T1000 (cell line): ENCODE measurements around the gene TCN1.
"Not testable (repeated sequence)": the region's sequence is repeated elsewhere in the genome, so short reads cannot be mapped to it uniquely, and the experiment has no call there.

Source experiments
- DNase-seq: peaks from one replicate; lab custom pipeline; 2025; ENCODE audit warnings: mixed read lengths; lab: John Stamatoyannopoulos, UW

Gene TCN1

DNA sequence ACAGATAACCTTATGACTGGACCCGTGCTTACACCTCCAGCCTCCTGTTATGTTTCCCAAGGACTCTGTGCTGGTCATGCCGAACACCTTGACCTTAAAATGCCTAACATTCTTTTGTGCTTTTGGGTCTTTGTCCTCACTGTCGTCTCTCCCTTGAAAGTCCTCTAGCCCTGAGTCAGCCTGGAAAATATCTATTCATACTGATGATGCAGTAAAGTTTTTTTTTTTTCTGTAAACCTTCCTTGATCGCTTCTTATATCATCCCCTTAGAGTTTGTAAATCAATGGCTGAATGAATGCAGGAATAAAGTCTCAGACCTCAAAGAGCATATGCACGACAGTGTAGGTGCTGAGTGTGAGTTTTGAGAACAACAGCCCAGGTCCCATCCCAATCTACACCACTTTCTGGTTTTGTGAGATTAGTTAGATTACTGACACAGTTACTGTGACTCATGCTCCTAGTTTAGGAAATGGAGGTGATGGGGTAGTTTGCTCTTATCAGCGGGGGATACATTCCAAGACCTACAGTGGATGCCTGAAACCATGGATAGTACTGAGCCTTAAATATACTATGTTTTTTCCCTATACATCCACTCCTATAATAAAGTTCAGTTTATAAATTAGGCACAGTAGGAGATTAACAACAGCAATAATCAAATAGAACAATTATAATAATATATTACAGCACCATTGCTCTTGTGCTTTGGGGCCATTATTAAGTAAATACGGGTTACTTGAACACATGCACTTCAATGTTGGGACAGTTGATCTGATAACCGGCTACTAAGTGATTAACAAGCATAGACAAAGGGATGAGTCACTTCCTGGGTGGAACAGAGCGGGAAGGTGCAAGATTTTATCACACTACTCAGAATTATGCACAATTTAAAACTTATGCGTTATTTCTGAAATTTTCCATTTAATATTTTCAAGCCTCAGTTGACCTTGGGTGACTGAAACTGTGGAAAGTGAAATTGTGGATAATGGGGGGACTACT lies 8.6 kb downstream of the TCN1 start:
- DNase-seq, result no peak

DNA sequence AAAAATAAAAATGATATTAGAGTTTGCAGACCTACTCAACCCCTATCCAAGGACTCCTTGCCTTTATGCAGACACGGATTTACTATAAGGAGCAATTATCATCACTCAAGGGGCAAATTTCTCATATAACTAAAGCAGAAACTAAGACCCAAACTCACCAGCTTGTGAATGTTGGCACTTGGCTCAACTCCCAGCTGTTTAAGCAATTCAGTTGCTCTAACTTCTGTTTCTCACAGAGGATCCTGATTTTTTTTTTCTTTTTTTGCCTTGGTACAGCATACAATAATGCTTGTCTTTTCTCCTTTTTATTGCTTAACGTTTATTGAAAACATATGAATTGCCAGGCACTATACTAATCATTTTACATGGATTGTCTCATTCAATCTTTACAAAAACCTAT lies 11.4 kb downstream of the TCN1 start:
- DNase-seq, result no peak

DNA sequence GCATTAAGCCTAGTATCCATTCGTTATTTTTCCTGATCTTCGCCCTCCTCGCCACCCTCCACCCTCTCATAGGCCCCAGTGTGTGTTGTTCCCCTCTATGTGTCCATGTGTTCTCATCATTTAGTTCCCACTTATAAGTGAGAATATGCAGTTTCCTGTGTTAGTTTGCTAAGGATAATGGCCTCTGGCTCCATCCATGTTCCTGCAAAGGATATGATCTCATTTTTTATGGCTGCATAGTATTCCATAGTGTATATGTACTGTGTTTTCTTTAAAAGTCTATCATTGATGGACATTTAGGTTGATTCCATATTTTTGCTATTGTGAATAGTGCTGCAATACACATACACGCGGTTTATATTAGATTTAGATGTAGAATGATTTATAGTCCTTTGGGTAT lies 14.9 kb downstream of the TCN1 start:
- not testable (repeated sequence) for DNase-seq

DNA sequence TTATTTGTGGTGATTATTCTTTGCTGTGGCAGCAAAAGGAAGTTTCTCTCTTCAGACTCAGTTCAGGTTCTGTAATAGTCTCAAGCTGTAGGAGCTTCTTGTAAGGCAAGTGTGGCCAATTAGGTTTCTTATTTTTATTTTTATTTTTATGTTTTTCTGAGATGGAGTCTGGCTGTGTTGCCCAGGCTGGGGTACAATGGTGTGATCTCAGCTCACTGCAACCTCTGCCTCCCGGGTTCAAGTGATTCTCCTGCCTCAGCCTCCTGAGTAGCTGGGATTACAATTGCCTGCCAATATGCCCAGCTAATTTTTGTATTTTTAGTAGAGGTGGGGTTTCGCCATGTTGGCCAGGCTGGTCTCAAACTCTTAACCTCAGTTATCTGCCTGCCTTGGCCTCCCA lies 16.7 kb downstream of the TCN1 start:
- DNase-seq, result not testable (repeated sequence)

DNA sequence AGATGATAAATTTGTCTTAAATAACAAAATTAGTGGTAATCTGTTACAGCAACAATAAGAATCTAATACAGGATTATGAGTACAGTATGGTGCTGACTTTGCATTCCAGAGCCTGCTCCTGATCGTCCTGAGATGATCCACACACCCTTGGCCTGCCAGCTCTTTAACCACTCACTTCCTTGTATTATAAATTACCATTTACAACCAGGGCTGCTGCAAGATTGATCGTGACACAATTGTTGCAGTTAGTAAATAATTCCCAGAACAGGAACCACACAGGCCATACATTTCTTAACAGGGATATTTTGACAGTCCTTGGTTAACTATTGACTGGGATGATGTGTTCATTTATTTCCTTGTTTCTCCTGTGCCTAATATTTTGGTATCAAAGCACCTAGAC lies 17.2 kb downstream of the TCN1 start:
- no peak for DNase-seq

DNA sequence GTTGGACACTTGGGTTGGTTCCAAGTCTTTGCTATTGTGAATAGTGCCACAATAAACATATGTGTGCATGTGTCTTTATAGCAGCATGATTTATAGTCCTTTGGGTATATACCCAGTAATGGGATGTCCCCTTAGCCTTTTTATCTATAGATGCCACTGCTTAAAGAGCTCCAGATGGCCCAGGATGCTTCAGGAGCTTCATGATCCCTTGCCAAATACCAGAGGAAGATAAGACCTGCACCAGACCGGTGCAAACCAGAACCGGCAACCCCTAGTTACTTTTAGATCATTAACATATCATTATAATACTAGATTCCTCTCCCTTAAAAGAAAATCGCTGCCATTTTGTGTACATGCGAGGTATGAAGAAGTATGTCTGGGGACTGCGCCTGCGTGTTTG lies 17.8 kb downstream of the TCN1 start:
- DNase-seq, result not testable (repeated sequence)

DNA sequence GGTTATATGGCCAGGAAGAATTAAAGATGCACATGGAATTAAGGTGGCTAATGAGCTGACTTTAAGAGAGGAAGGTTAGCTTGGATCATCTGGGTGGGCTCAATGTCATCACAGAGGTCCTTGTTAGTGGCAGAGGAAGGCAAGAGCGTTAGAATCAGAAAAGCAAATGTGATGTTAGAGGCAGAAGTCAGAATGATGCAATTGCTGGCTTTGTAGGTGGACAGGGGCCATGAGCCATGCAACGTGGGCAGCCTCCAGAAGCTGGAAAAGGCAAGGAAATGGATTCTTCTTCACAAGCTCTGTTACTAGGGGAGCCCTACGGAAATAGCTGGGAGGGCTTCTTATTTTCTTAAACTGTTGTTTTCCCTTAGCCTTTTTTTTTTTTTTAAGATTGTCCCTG lies 18.7 kb downstream of the TCN1 start:
- DNase-seq, result no peak

DNA sequence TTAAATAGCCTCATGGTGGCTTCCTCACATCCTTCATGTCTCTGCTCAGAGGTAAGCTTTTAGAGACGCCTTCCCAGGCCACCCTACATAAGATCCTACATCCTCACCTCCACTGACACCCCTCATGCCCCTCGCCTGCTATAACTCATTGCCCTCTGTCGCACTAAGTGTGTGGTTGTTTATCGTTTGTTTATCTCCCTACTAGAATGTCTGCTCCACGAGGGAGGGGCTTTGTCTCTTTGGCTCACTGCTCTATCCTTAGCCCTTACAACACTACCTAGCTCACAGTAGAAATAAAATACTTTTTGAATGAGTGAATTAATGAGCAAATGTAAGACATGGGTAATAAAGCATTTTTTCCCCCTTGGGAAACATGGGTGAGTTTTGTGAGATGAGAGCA lies 19.7 kb downstream of the TCN1 start:
- DNase-seq, result no peak

DNA sequence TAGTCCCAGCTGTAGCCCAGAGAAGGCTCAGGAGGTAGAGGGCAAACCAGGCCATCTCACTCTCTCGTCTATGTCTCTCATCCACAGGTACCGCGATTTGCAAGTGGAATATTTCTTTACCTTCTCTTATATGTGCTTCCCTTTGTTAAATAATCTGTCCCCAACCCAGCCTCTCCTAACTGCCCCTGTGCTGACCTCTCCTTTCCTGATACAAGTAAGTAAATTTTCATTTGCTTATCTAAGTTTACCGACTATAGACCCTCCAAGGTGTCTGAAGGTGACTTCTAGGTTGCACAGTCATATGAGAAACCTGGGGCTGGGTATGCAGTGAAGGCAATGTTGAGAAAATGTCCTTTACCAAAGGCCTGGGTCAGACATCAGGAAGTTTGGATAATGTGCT lies 20.9 kb downstream of the TCN1 start, which contains the start of gene CBLIF:
CBLIF (minus strand) TSS at position 101 of the 400 bp plus-strand sequence; CDS start at position 55, 46 bp downstream.
- no peak for DNase-seq

DNA sequence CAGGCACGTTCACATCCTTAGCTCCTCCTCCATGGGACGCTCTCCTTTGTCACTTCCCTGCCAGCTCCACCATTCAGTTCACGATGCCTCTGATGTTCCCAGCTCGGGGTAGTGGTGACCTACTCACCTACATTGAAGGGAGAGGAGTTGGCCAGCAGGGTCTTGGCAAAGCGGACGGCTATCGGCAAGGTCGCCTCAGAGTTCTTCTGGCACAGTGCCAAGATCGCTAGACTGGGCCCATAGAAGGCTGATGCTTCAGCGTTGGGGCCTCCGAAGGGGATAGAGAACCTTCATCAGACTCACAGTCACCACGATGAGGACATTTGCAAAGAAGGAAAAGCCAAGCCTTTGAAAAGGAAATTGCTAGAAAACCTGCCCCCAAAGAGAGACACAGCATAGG lies 24.0 kb downstream of the TCN1 start:
- no peak for DNase-seq

DNA sequence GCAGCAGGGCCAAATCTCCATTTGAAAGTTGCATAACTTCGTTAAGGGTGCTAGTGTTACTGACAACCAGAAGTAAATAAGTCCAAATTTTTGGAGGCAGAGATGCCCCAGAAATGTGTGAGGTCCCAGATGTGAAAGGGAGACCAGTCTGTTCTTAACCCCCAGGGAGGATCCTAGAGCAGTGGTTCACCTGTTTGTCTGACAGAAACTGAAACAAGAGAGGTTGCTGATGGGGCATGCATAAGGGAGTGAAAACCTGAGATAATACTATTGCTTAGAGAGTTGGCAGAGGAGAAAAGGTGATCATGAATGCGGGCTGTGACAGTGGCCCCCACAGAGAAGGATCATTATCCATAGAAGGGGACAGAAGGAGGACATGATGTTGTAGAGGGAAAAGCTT lies 24.8 kb downstream of the TCN1 start:
- DNase-seq, result no peak

DNA sequence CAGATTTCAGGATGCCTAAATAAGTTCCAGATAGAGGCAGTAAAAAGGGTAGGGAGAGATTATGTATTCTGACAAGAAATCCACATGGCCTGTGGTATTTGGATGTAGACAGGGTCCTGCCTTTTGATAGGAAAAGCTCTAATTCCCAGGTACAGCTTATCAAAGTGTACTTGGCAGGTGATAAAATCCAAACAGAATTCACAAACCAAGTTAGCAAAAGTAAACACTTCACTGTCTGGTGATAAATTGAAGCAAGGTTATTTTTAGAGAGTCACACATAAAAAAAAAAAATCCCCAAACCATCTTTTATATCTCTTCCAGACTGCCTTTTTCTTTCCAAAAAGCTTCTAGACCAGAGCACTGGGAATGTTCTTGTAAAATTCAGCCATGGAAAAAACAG lies 26.7 kb downstream of the TCN1 start:
- no peak for DNase-seq

DNA sequence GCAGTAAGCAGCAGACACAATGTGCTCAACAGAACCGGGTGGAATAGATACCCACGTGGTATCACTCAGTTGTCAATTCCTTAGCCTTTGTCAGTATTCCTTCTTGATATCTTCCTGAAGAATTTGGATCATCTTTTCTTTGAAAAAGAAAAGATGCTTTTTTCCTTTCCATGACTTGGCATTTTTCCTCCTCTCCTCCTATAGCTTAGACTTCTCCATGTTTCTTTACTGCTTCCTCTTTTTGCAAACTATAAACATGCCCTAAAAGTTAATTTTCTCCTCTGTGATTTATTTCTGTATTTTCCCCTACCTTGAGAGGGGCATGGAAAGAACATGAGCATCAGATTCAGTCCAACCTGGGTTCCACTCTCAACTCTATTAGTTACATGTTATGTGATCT lies 32.7 kb downstream of the TCN1 start:
- DNase-seq, result no peak

DNA sequence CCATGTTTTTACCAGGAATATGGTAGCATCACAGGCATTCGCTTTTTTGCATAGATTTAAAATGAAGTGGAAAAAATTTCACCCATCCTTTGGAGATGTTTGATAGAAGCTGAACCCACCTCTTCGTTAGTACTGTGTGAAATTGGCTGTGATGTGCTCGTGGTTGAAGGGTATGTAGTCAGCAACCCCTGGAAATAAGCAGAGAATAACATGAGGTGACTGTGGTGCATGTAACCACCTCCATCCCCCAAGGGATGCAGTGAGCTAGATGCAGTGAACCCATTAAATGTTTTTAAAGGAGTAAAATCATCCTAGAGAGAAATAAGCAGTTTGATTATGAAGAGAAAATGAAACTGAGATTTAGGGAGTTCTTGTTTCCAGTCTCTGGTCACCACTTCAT lies 36.9 kb downstream of the TCN1 start:
- no peak for DNase-seq

DNA sequence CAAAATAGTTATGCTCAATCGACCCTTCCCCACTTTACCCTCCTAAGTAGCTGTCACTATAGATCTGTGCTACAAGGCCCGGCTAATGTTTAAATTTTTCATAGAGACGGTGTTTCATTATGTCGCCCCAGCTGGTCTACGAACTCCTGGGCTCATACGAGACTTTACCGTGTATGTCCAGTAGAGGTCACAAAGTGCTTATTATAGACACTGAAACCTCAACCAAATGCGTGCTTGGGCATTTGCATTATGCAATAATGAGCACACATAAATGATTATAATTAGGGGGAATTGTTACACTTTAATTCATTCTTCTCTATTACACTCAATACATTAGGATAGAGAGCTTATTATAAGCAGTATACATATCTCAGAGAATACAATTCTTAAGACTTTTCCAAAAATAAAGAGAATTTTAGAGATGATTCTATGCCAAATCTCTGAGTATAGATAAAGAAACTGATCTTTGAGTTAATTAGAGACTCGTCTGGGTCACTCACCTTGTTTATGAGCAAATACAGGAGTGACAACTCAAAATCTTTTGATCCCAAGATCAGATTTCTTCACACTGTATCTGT lies 43.2 kb downstream of the TCN1 start:
- DNase-seq, result no peak

DNA sequence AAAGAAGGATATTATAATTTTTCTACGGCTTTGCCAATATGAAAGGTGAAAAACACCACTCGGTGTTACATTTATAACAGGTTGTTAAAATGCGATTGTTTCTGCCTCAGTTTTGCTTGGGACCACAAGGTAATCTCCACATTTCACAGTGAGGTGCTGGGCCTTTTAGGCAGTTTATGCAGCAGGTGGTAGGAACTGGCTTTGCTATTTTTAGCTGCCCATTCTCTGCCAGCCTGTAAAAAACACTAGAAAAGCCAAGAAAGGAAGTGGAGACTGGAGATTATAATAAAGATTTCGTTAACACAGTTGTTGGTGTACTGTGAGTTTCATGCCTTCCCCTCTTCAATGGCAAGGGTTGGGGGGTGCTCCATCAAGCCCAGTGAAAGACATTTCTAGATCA lies 47.7 kb downstream of the TCN1 start:
- DNase-seq, result no peak

DNA sequence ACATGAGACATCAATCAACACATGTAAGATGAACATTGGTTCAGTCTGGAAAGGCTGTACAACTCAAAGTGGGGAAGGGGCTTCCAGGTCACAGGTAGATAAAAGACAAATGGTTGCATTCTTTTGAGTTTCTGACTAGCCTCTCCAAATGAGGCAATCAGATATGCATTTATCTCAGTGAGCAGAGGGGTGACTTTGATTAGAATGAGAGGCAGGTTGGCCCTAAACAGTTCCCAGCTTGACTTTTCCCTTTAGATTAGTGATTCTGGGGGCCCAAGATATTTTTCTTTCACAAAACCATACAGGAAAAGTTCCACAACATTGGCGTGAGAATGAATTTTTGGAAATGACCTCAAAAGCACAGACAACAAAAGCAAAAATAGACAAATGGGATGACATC lies 49.9 kb downstream of the TCN1 start:
- not testable (repeated sequence) for DNase-seq

DNA sequence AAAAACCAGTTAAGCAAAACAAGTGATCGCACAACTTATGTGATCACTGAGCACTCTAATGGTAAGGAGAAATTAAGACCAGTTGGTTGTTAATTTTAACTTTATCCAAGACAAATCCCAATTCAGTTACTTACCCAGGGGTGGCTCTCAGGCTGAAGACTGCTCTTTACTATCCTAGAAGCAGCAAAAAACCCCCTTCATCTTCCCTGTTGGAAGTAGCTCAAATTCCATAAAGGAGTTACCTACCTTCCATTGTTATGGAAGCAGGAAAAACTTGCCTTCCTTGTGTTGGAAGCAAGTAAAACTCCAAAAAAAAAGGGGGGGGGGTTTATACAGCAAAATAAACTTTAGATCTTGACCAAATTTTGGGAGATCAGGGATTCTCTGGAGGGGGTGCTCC lies 50.5 kb downstream of the TCN1 start:
- DNase-seq, result no peak

DNA sequence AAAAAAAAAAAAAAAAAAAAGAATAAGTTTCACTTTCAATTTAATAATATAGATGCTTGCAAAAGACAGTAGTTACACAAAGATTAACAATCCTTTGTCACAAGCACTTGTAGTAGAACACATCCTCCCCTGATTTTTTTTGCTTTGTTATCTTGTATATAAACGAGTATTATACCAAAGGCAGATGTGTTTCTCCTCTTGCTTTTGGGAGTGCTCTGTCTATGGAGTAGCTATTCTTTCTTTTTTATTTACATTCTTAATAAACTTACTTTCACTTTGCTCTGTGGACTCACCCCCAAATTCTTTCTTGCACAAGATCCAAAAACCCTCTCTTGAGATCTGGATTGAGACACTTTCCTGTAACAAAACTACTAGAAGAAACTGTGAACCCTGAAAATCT lies 52.3 kb downstream of the TCN1 start:
- DNase-seq, result no peak

DNA sequence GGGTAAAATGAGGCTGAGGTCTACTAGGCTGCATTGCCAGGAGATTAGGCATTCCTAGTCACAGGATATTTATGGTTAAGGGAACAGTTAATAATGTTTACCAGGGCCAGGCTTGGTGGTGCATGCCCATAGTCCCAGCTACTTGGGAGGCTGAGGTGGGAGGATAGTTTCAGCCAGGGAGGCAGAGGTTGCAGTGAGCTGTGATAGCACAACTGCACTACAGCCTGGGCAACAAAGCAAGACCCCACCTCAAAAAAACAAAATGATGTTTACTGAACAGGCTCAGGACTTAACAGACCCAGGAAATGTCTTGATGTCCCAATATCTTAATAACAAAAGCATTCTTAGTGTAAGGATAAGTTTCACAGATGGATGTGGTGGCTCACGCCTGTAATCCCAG lies 52.9 kb downstream of the TCN1 start:
- no peak for DNase-seq

DNA sequence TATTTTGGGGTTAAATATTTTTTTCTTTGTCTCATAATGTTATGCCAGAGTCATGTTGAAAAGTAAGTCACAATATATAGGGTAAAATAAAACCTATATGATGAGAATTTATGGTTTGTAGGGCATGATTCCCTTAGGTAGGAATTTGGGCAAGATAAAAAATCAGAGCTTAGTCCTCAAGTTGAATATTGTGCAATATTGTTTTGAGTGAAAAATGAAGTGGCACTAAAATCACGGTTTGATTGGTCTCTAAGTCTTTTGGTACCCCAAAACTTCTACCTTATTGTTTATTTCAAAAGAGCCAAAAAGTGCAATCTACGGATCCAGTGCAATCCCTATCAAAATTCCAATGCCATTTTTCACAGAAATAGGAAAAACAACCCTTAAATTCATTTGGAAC lies 54.1 kb downstream of the TCN1 start:
- no peak for DNase-seq

DNA sequence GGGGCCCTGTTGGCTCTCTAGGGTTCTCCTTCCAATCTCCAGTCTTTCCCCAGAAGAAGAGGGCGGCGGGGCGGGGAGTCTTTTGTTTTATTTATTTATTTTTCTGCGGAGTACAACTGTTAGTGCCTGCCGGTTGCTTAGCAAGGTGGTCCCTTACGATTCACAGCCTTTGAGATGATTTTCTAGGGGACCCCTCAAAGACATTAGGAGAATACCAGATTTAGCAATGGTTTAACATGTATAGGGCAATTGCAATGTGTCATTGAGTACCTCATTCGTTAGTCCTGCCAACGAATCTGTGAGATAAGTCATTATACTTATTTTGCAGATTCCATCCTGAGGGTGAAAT lies 55.4 kb downstream of the TCN1 start:
- no peak for DNase-seq

DNA sequence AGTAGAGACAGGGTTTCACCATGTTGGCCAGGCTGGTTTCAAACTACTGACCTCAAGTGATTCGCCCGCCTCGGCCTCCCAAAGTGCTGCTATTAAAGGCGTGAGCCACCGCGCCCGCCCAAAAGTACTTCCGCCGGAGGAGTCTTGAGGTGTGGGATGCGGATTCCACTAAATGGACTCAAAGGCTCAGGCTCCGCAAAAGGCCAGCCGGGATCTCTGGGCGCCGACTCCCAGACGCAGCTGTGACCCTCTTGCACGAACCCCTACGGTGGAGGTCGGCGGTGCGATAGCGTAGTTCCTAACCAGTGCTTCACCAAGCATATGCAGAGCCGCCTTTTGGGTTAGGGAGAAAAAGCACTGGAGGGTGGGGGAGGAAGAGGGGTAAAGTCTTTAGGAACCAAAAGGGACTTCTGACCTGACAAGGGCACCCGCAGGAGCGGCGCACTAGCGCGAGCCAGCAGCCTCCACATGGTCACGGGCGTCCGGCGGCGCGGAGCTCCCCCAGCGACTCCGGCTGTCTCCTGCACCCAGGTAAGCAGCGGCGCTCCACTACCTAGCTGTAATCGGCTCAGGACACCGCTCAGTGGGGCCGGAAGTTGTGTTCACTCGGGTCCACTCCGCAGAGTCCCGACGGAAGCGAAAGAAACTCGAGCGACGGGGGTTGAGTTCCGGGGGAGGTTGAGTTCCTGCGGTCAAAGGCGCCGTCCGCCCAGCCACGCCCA lies 55.9 kb downstream of the TCN1 start, which contains the start of gene MRPL16:
MRPL16 (minus strand) TSS at position 590 of the 722 bp plus-strand sequence; CDS start at position 470, 120 bp downstream.
- peak; percentile 72 for DNase-seq
